ENCODE measurements around the gene MACROD1. TPM values are rescaled to one million over a fixed set of nuclear protein-coding genes. Genes with fewer than 3 reads are reported as not detected.

Gene MACROD1
- total RNA-seq, 3 donors from 2014 or later, result 16.5 to 17.8 (median 17.1) TPM

DNA sequence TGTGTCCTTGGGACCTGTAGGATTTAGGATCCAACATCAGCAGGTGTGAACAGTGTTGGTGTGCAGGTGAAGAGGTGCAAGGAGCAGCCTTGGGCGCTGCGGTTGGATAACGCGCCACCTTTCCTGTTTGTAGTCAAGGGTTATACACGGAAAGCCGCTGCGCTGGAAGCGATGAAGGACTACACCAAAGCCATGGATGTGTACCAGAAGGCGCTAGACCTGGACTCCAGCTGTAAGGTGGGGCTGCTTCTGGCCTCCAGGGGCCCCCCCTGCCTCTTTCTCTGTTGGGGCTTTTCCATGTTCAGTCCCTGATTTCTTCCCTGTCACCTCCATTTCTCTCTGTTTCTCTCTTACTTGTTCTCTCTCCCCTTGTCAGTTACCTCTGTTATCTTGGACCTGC is 37.1 kb upstream of the MACROD1 start:
- peaks cover 35% of the 10 kb centered on the region for H3K36me3 Mint-ChIP-seq (ENCODE audit: insufficient read depth)
- no peak for DNase-seq
- peaks cover 30% of the 10 kb centered on the region for H3K4me1 Mint-ChIP-seq (ENCODE audit: low read depth)
- no peak for ATAC-seq
- H3K4me3 Mint-ChIP-seq, result no peak overlapping the region
- no peaks in the 10 kb centered on the region for H3K27me3 Mint-ChIP-seq (ENCODE audit: low read depth)
- no peaks in the 10 kb centered on the region for H3K9me3 Mint-ChIP-seq

- ATAC-seq, result no peak
- no peak overlapping the region for H3K4me3 Mint-ChIP-seq
- peaks cover 28% of the 10 kb centered on the region for H3K4me1 Mint-ChIP-seq (ENCODE audit: low read depth)
- no peaks in the 10 kb centered on the region for H3K27me3 Mint-ChIP-seq (ENCODE audit: low read depth)
- DNase-seq, result no peak
- no peaks in the 10 kb centered on the region for H3K9me3 Mint-ChIP-seq
- H3K36me3 Mint-ChIP-seq (ENCODE audit: insufficient read depth), result peaks cover 37% of the 10 kb centered on the region
Observed at GRCh38 chr11:64201543-64201942, 35.6 kb upstream of the MACROD1 start.

- Mint-ChIP-seq H3K36me3 (ENCODE audit: insufficient read depth) (peaks cover 46% of the 10 kb centered on the region), H3K27me3 (ENCODE audit: low read depth) (no peaks in the 10 kb centered on the region), H3K9me3 (no peaks in the 10 kb centered on the region), H3K4me1 (ENCODE audit: low read depth) (peaks cover 3% of the 10 kb centered on the region), H3K4me3 (no peak overlapping the region)
- DNase-seq (no peak), ATAC-seq (no peak)
Observed at GRCh38 chr11:64198511-64198910, 32.6 kb upstream of the MACROD1 start.

- ATAC-seq (no peak), DNase-seq (no peak)
- no peaks in the 10 kb centered on the region for H3K9me3 Mint-ChIP-seq
- peaks cover 11% of the 10 kb centered on the region for H3K4me1 Mint-ChIP-seq (ENCODE audit: low read depth)
- H3K4me3 Mint-ChIP-seq, result no peak overlapping the region
- peaks cover 41% of the 10 kb centered on the region for H3K36me3 Mint-ChIP-seq (ENCODE audit: insufficient read depth)
- no peaks in the 10 kb centered on the region for H3K27me3 Mint-ChIP-seq (ENCODE audit: low read depth)
Observed at GRCh38 chr11:64196626-64197025, 30.7 kb upstream of the MACROD1 start.

DNA sequence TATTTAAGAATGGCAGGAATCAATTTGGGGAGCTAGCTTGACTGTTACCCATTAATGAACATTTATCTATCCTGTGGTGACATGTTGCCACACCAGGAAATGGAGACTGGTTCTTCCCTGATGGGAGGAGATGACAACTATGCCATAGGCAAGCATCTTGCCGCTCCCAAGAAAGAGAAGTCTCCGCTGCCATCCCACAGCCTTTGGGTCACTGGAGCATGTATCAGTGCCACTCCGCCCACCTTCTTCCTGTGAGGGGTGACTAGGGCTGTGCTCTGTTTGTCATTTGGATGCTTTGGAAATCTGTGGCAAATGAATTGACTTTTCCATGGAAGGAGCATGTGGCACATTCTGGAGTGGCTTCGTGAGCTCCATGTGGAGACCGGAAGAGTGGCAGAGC is 26.5 kb upstream of the MACROD1 start:
- DNase-seq (no peak), ATAC-seq (no peak)
- Mint-ChIP-seq H3K9me3 (no peaks in the 10 kb centered on the region), H3K4me3 (no peak overlapping the region), H3K36me3 (ENCODE audit: insufficient read depth) (peaks cover 38% of the 10 kb centered on the region), H3K27me3 (ENCODE audit: low read depth) (no peaks in the 10 kb centered on the region), H3K4me1 (ENCODE audit: low read depth) (peaks cover 28% of the 10 kb centered on the region)

GRCh38 chr11:64186492-64187165 is 20.7 kb upstream of the MACROD1 start:
- ATAC-seq (no peak), DNase-seq (no peak)
- Mint-ChIP-seq H3K36me3 (ENCODE audit: insufficient read depth) (peaks cover 5% of the 10 kb centered on the region), H3K27me3 (ENCODE audit: low read depth) (no peaks in the 10 kb centered on the region), H3K9me3 (no peaks in the 10 kb centered on the region), H3K4me1 (ENCODE audit: low read depth) (peaks cover 34% of the 10 kb centered on the region), H3K4me3 (no peak overlapping the region)

GRCh38 chr11:64185693-64186491 is 20.0 kb upstream of the MACROD1 start, which contains the start of gene STIP1:
Gene STIP1 (plus strand): TSS chr11:64186171. CDS start chr11:64186262, 91 bp downstream.
- ATAC-seq (peak; percentile 87 to 88), DNase-seq (peak; percentile 97)
- Mint-ChIP-seq H3K4me1 (ENCODE audit: low read depth) (peaks cover 39% of the 10 kb centered on the region), H3K9me3 (no peaks in the 10 kb centered on the region), H3K27me3 (ENCODE audit: low read depth) (no peaks in the 10 kb centered on the region), H3K36me3 (ENCODE audit: insufficient read depth) (peaks cover 5% of the 10 kb centered on the region), H3K4me3 (peak within 1 kb of the TSS; percentile 96)

DNA sequence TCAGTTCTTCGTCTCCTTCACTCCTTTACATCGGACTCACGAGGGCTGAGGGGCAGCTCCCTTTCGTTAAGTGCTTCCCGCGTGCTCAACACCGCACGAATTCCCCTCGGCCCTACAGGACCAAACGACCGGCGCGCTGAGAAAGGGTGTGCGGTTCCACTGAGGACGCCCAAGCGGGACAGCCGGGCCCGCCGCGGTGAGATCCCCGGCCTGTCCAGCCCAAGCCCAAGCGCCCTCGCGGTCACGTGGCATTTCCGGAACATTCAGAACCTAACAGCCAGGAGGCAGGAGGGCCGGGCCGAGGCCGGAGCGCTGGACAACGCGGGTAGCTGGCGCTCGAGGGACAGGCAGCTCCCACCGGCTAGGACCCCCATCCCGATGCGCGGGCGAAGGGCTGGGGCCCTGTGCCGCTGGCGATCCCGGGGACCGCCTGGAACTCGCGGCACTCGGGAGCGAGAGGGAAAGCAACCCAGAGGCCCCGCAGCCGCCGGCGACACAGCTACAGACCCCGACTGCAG is 19.3 kb upstream of the MACROD1 start:
- H3K4me3 Mint-ChIP-seq, result peak overlapping the region; percentile 96
- peak in 1 of 2 donors; percentile 3 for ATAC-seq
- no peaks in the 10 kb centered on the region for H3K9me3 Mint-ChIP-seq
- H3K4me1 Mint-ChIP-seq (ENCODE audit: low read depth), result peaks cover 35% of the 10 kb centered on the region
- peaks cover 3% of the 10 kb centered on the region for H3K36me3 Mint-ChIP-seq (ENCODE audit: insufficient read depth)
- no peak for DNase-seq
- no peaks in the 10 kb centered on the region for H3K27me3 Mint-ChIP-seq (ENCODE audit: low read depth)

DNA sequence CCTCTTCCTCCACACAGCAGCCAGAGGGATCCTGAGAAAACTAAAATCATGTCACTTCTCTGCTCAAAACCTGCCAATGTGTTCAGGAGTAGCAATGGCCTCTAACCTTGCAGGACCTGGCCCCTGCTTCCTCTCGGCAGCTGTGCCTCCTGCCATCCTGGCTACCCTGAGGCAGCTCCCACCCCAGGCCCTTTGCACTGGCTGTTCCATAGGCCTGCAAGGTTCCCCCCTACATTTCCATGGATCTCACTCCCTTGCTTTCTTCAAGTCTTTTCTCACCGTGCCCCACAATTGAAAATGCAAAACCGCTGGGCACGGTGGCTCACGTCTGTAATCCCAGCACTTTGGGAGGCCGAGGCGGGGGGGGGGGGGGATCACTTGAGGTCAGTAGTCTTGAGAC is 18.0 kb upstream of the MACROD1 start:
- peak overlapping the region; percentile 96 for H3K4me3 Mint-ChIP-seq
- H3K27me3 Mint-ChIP-seq (ENCODE audit: low read depth), result no peaks in the 10 kb centered on the region
- DNase-seq (no peak), ATAC-seq (no peak)
- no peaks in the 10 kb centered on the region for H3K9me3 Mint-ChIP-seq
- H3K36me3 Mint-ChIP-seq (ENCODE audit: insufficient read depth), result no peaks in the 10 kb centered on the region
- H3K4me1 Mint-ChIP-seq (ENCODE audit: low read depth), result peaks cover 28% of the 10 kb centered on the region

GRCh38 chr11:64181506-64182411 is 15.8 kb upstream of the MACROD1 start:
- no peak for ATAC-seq
- H3K4me3 Mint-ChIP-seq, result no peak overlapping the region
- H3K36me3 Mint-ChIP-seq (ENCODE audit: insufficient read depth), result no peaks in the 10 kb centered on the region
- peak; percentile 27 for DNase-seq
- H3K9me3 Mint-ChIP-seq, result no peaks in the 10 kb centered on the region
- no peaks in the 10 kb centered on the region for H3K27me3 Mint-ChIP-seq (ENCODE audit: low read depth)
- H3K4me1 Mint-ChIP-seq (ENCODE audit: low read depth), result peaks cover 31% of the 10 kb centered on the region

DNA sequence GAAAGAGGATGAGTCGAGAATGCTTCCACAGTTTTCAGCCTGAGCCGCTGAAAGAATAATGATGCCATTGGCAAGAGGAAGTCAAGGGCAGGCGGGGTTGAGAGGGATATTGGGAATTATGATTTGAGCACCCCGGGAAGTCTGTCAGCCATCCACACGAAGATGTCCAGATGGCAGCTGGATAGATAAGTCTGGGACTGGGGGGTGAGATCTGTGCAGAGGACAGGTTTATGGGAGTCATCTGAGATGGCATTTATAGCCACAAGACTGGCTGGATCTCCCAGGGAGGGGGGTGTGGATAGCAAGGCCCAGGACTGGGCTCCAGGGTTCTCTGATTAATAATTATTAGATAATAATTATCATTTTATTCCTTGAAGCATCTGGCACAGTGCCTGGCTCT is 15.0 kb upstream of the MACROD1 start:
- no peak for ATAC-seq
- DNase-seq, result no peak
- Mint-ChIP-seq H3K4me1 (ENCODE audit: low read depth) (peaks cover 33% of the 10 kb centered on the region), H3K4me3 (no peak overlapping the region), H3K36me3 (ENCODE audit: insufficient read depth) (no peaks in the 10 kb centered on the region), H3K27me3 (ENCODE audit: low read depth) (no peaks in the 10 kb centered on the region), H3K9me3 (no peaks in the 10 kb centered on the region)

- H3K4me1 Mint-ChIP-seq (ENCODE audit: low read depth), result peaks cover 30% of the 10 kb centered on the region
- no peaks in the 10 kb centered on the region for H3K36me3 Mint-ChIP-seq (ENCODE audit: insufficient read depth)
- ATAC-seq (no peak), DNase-seq (no peak)
- H3K9me3 Mint-ChIP-seq, result peaks cover 2% of the 10 kb centered on the region
- no peaks in the 10 kb centered on the region for H3K27me3 Mint-ChIP-seq (ENCODE audit: low read depth)
- H3K4me3 Mint-ChIP-seq, result no peak overlapping the region
Observed at GRCh38 chr11:64178951-64179639, 13.2 kb upstream of the MACROD1 start.

DNA sequence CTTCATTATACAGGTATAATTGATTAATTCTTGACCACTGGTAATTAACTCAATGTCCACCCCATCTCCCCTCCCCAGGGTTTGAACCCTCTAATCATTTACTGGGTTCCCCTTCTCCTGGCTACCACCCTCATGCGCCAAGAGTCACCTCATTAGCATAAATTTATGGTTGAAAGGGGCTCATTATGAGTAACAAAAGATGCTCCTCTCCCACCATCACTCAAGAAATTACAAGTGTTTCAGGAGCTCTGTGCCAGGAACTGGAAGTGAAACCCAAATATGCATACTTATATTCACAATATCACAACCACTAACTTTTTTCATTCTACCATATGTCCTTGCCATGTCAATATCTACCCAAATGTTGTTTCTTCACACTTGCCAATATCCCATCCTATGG is 12.3 kb upstream of the MACROD1 start:
- no peak for DNase-seq
- peak; percentile 39 to 49 for ATAC-seq
- Mint-ChIP-seq H3K4me3 (no peak overlapping the region), H3K9me3 (peaks cover 4% of the 10 kb centered on the region), H3K4me1 (ENCODE audit: low read depth) (peaks cover 24% of the 10 kb centered on the region), H3K36me3 (ENCODE audit: insufficient read depth) (no peaks in the 10 kb centered on the region), H3K27me3 (ENCODE audit: low read depth) (no peaks in the 10 kb centered on the region)
